ENCODE measurements around the gene S100A6. TPM values are rescaled to one million over a fixed set of nuclear protein-coding genes. Genes with fewer than 3 reads are reported as not detected.

Gene S100A6
- total and polyA plus RNA-seq, 3 donors from 2014 or later: 30.9 to 372 (median 57.4) TPM

- H3K27me3 ChIP-seq: no peaks in the 10 kb centered on the region
- intact Hi-C loops (cut with DNase I; ENCODE audit: low total_unique reads): no loop called here
- no peak overlapping the region for H3K27ac ChIP-seq
These were observed 6.1 kb upstream of the S100A6 start for GRCh38 chr1:153541641-153542590.

GRCh38 chr1:153540394-153541361 is 4.9 kb upstream of the S100A6 start, which contains the start of gene S100A5:
Gene S100A5 (minus strand): TSS chr1:153540934. CDS start chr1:153540191, 743 bp downstream.
- DNase-seq: no peak
- no peak within 1 kb of the TSS for H3K4me3 ChIP-seq
- H3K27me3 ChIP-seq: no peaks in the 10 kb centered on the region
- intact Hi-C loops (cut with DNase I; ENCODE audit: low total_unique reads): no loop called here
- TF ChIP-seq, protein P1, sequence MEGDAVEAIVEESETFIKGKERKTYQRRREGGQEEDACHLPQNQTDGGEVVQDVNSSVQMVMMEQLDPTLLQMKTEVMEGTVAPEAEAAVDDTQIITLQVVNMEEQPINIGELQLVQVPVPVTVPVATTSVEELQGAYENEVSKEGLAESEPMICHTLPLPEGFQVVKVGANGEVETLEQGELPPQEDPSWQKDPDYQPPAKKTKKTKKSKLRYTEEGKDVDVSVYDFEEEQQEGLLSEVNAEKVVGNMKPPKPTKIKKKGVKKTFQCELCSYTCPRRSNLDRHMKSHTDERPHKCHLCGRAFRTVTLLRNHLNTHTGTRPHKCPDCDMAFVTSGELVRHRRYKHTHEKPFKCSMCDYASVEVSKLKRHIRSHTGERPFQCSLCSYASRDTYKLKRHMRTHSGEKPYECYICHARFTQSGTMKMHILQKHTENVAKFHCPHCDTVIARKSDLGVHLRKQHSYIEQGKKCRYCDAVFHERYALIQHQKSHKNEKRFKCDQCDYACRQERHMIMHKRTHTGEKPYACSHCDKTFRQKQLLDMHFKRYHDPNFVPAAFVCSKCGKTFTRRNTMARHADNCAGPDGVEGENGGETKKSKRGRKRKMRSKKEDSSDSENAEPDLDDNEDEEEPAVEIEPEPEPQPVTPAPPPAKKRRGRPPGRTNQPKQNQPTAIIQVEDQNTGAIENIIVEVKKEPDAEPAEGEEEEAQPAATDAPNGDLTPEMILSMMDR (IDR thresholded peaks at IDR 0.05): no peak
- no peak for TF ChIP-seq POLR2A (IDR thresholded peaks at IDR 0.05)
- H3K4me1 ChIP-seq: peaks cover 6% of the 10 kb centered on the region
- no peak within 1 kb of the TSS for H3K27ac ChIP-seq
- H3K9me3 ChIP-seq: no peaks in the 10 kb centered on the region
- WGBS, 2 donors: 90 to 91% methylated on average over 10 to 11 of the region's 11 CpGs
- no peaks in the 10 kb centered on the region for H3K36me3 ChIP-seq (ENCODE audit: low read depth, missing control alignments)

More at GRCh38 chr1:153541641-153542590, 6.1 kb upstream of the S100A6 start:
- Histone ChIP-seq H3K4me3 (no peak overlapping the region), H3K4me1 (peaks cover 11% of the 10 kb centered on the region), H3K9me3 (no peaks in the 10 kb centered on the region), H3K36me3 (ENCODE audit: low read depth, missing control alignments) (no peaks in the 10 kb centered on the region)
- TF ChIP-seq POLR2A (IDR thresholded peaks at IDR 0.05): no peak
- TF ChIP-seq, protein P1 (IDR thresholded peaks at IDR 0.05): no peak
- DNase-seq: no peak
- 58 to 77% methylated on average over 10 to 13 of the region's 13 CpGs for WGBS, 2 donors

GRCh38 chr1:153539395-153540093 is 3.8 kb upstream of the S100A6 start:
- intact Hi-C loops (cut with DNase I; ENCODE audit: low total_unique reads): no loop called here
- Histone ChIP-seq H3K9me3 (no peaks in the 10 kb centered on the region), H3K27ac (no peak overlapping the region), H3K36me3 (ENCODE audit: low read depth, missing control alignments) (no peaks in the 10 kb centered on the region), H3K4me3 (no peak overlapping the region), H3K4me1 (no peaks in the 10 kb centered on the region), H3K27me3 (no peaks in the 10 kb centered on the region)
- TF ChIP-seq POLR2A (IDR thresholded peaks at IDR 0.05): no peak
- TF ChIP-seq, protein P1 (IDR thresholded peaks at IDR 0.05): no peak
- DNase-seq: no peak
- 90 to 91% methylated on average over 4 of the region's 4 CpGs for WGBS, 2 donors

DNA sequence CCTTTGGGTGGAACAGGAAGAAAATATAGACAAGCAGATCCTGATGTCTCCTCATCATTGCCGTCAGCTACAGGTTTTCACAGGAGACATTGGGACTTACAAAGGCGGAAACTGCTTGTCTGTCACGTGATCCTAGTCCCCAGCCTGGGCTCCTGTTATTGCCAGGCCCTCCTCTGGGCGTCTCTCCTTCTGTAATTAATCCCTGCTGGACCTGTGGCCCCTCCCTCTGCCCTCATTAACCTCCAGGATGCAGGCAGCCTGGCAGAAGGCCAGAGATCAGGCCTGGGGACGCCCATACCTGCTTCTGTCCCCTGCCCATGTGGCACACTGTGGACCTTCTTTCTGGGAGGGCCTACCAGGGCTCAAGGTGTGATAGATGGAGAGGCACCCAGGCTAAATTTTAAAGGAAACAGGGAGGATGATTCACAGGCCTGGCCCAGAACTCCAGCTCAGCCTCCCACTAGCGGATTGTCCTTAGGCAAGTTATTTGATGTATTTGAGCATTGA is 2.6 kb upstream of the S100A6 start:
- Histone ChIP-seq H3K27ac (no peak overlapping the region), H3K9me3 (no peaks in the 10 kb centered on the region), H3K27me3 (no peaks in the 10 kb centered on the region), H3K4me1 (peaks cover 10% of the 10 kb centered on the region), H3K36me3 (ENCODE audit: low read depth, missing control alignments) (no peaks in the 10 kb centered on the region), H3K4me3 (no peak overlapping the region)
- intact Hi-C loops (cut with DNase I; ENCODE audit: low total_unique reads): no loop called here
- 83 to 95% methylated on average over 5 to 6 of the region's 6 CpGs for WGBS, 2 donors
- DNase-seq: no peak
- TF ChIP-seq, protein P1 (IDR thresholded peaks at IDR 0.05): no peak
- TF ChIP-seq POLR2A (IDR thresholded peaks at IDR 0.05): no peak
